GM21381 (cell line): Measurements from ENCODE around the gene CCDC9B.
A peak's percentile ranks its signal among the peaks of the same experiment; 100 is the strongest.

Experiments used
- ATAC-seq: cut with Tn5 transposase; IDR thresholded peaks from one replicate; pipeline ENCODE4 v1.9.1; 2021; ENCODE audit warnings: mild to moderate bottlenecking, moderate library complexity; ENCODE audit not compliant: unreplicated experiment

CCDC9B gene

GRCh38 chr15:40365624-40366456 lies 25.1 kb upstream of the CCDC9B start:
- ATAC-seq = no peak

GRCh38 chr15:40365016-40365415 lies 24.3 kb upstream of the CCDC9B start:
- ATAC-seq = no peak

GRCh38 chr15:40364251-40364650 lies 23.5 kb upstream of the CCDC9B start:
- no peak for ATAC-seq

GRCh38 chr15:40363611-40364010 lies 22.9 kb upstream of the CCDC9B start:
- no peak for ATAC-seq

GRCh38 chr15:40361640-40362039 lies 20.9 kb upstream of the CCDC9B start:
- ATAC-seq = no peak

- ATAC-seq = no peak
These were observed 19.3 kb upstream of the CCDC9B start for GRCh38 chr15:40360015-40360414.

- peak; percentile 17 for ATAC-seq
These were observed 18.0 kb upstream of the CCDC9B start for GRCh38 chr15:40358471-40359353.

GRCh38 chr15:40357723-40358470 lies 17.2 kb upstream of the CCDC9B start, which contains the start of gene DISP2:
Gene DISP2 (plus strand): TSS chr15:40358219. CDS start chr15:40358322, 103 bp downstream.
- ATAC-seq = peak; percentile 85

- no peak for ATAC-seq
These were observed 16.5 kb upstream of the CCDC9B start for GRCh38 chr15:40357246-40357645.

GRCh38 chr15:40355976-40356585 lies 15.3 kb upstream of the CCDC9B start:
- no peak for ATAC-seq

GRCh38 chr15:40354408-40355171 lies 13.9 kb upstream of the CCDC9B start:
- ATAC-seq = no peak

- no peak for ATAC-seq
These were observed 13.0 kb upstream of the CCDC9B start for GRCh38 chr15:40353697-40354096.

- ATAC-seq = no peak
These were observed 11.7 kb upstream of the CCDC9B start for GRCh38 chr15:40352281-40352901.

- ATAC-seq = no peak
These were observed 8.4 kb upstream of the CCDC9B start for GRCh38 chr15:40349163-40349562.

GRCh38 chr15:40348474-40348870 lies 7.7 kb upstream of the CCDC9B start:
- no peak for ATAC-seq

- no peak for ATAC-seq
These were observed 7.1 kb upstream of the CCDC9B start for GRCh38 chr15:40347559-40348473.

- no peak for ATAC-seq
These were observed 6.1 kb upstream of the CCDC9B start for GRCh38 chr15:40346579-40347558.
